Breast epithelium (tissue), 3 donors: ENCODE measurements around the gene CLCNKA.

ENCODE experiments used
- CTCF ChIP-seq, 3 donors: fragments of 450-650 bp; IDR thresholded peaks; one replicate each; pipeline ENCODE4 v1.5.1; 2016 to 2017; ENCODE audit warnings: antibody characterized with exemption in 3 of 3, mild to moderate bottlenecking in 3 of 3, moderate library complexity in 3 of 3
- POLR2A ChIP-seq: fragments of 450-650 bp; IDR thresholded peaks from one replicate; pipeline ENCODE4 v1.6.1; 2016; ENCODE audit warnings: antibody characterized with exemption, mild to moderate bottlenecking, moderate library complexity

GRCh38 chr1:16047791-16048475 lies 26.1 kb downstream of the CLCNKA start:
- TF ChIP-seq POLR2A = no peak
- TF ChIP-seq CTCF (IDR thresholded peaks at IDR 0.05) = no peak
